IMR-90 (cell line): ENCODE data around the gene ADCYAP1. TPM values are rescaled to one million over a fixed set of nuclear protein-coding genes. Genes with fewer than 3 reads are reported as not detected.

ENCODE experiments used
- ATAC-seq: fragments of 200-7000 bp; cut with Tn5 transposase; 2 replicates; pipeline ENCODE4 v1.9.1; 2020; ENCODE audit warnings: low read depth, mild to moderate bottlenecking, moderate library complexity
- BruUV-seq: library from RNA; stranded (reverse); fragments of 400-500 nt; replicated peaks from 2 replicates; lab custom pipeline; 2021; lab: Mats Ljungman, UMichigan
- CTCF ChIA-PET: fragments of 300-600 bp; formaldehyde crosslinking; extraction: SDS; loops from one replicate; lab custom pipeline; 2021; ENCODE audit warnings: antibody characterized with exemption; lab: Yijun Ruan, JAX
- POLR2A ChIA-PET: fragments of 300-600 bp; sonication (Branson Sonifier 250); formaldehyde crosslinking; loops from one replicate; lab custom pipeline; 2022; ENCODE audit warnings: antibody characterized with exemption; ENCODE audit not compliant: unreplicated experiment; lab: Charles Lee
- DNase-seq: peaks from one replicate; pipeline ENCODE4 v3.0.0; 2013
- H2AFZ ChIP-seq: replicated peaks from 2 replicates; pipeline ENCODE3; 2013; ENCODE audit warnings: low read length, mild to moderate bottlenecking; ENCODE audit not compliant: poor library complexity
- H2AK5ac ChIP-seq: 2 replicates; pipeline ENCODE4 v1.6.1; 2013; ENCODE audit warnings: low read depth, low read length, inconsistent platforms
- H2AK9ac ChIP-seq: replicated peaks from 2 replicates; pipeline ENCODE3; 2013; ENCODE audit warnings: mild to moderate bottlenecking, low read depth, low read length, moderate library complexity; ENCODE audit not compliant: poor library complexity
- H2BK120ac ChIP-seq: 2 replicates; pipeline ENCODE4 v1.6.1; 2013; ENCODE audit warnings: low read depth, low read length, inconsistent platforms
- H2BK15ac ChIP-seq: 3 replicates; pipeline ENCODE4 v1.6.1; 2013; ENCODE audit warnings: low read depth, low read length, inconsistent platforms
- H2BK20ac ChIP-seq: 2 replicates; pipeline ENCODE4 v1.6.1; 2013; ENCODE audit warnings: low read depth, mild to moderate bottlenecking, inconsistent platforms, low read length, moderate library complexity
- H2BK5ac ChIP-seq: 2 replicates; pipeline ENCODE4 v1.6.1; 2013; ENCODE audit warnings: mild to moderate bottlenecking, low read depth, low read length, inconsistent platforms; ENCODE audit not compliant: poor library complexity, severe bottlenecking
- H3K14ac ChIP-seq: replicated peaks from 2 replicates; pipeline ENCODE4 v1.6.1; 2013; ENCODE audit warnings: low read depth, low read length, inconsistent platforms
- H3K18ac ChIP-seq: 2 replicates; pipeline ENCODE4 v1.6.1; 2013; ENCODE audit warnings: low read depth, low read length, control low read depth
- H3K23ac ChIP-seq: 2 replicates; pipeline ENCODE4 v1.6.1; 2013; ENCODE audit warnings: low read depth, low read length, inconsistent platforms
- H3K27ac ChIP-seq: 2 replicates; pipeline ENCODE4 v1.5.1; 2013; ENCODE audit warnings: mild to moderate bottlenecking, control low read depth, low read length; ENCODE audit not compliant: insufficient read depth
- H3K27me3 ChIP-seq: 2 replicates; pipeline ENCODE4 v1.6.1; 2013; ENCODE audit warnings: low read length; ENCODE audit not compliant: control insufficient read depth, insufficient read depth
- H3K36me3 ChIP-seq: 2 replicates; pipeline ENCODE4 v1.6.1; 2013; ENCODE audit warnings: low read length, mixed read lengths; ENCODE audit not compliant: control insufficient read depth, insufficient read depth
- H3K4ac ChIP-seq: 2 replicates; pipeline ENCODE4 v1.6.1; 2013; ENCODE audit warnings: low read depth, low read length, inconsistent platforms
- H3K4me1 ChIP-seq: 2 replicates; pipeline ENCODE4 v1.6.1; 2013; ENCODE audit warnings: low read length, mixed read lengths; ENCODE audit not compliant: control insufficient read depth, insufficient read depth
- H3K4me2 ChIP-seq: 2 replicates; pipeline ENCODE4 v1.6.1; 2013; ENCODE audit warnings: low read depth, mild to moderate bottlenecking, control low read depth, low read length, moderate library complexity
- H3K4me3 ChIP-seq: 2 replicates; pipeline ENCODE4 v1.5.1; 2013; ENCODE audit warnings: low read depth, mild to moderate bottlenecking, control low read depth, low read length, moderate library complexity; ENCODE audit not compliant: insufficient read depth
- H3K56ac ChIP-seq: 2 replicates; pipeline ENCODE4 v1.6.1; 2013; ENCODE audit warnings: low read length, inconsistent platforms; ENCODE audit not compliant: insufficient read depth; ENCODE audit errors: extremely low read depth
- H3K79me1 ChIP-seq, 2 experiments: 2 replicates each; pipeline ENCODE4 v1.6.1; 2013; ENCODE audit warnings: low read length in 2 of 2, inconsistent platforms in 1 of 2, low read depth in 1 of 2
- H3K9ac ChIP-seq: 2 replicates; pipeline ENCODE4 v1.6.1; 2013; ENCODE audit warnings: low read depth, low read length, control low read depth
- H3K9me1 ChIP-seq: 2 replicates; pipeline ENCODE4 v1.6.1; 2013; ENCODE audit warnings: low read length, inconsistent platforms; ENCODE audit not compliant: insufficient read depth
- H3K9me3 ChIP-seq: 2 replicates; pipeline ENCODE4 v1.6.1; 2013; ENCODE audit warnings: low read length; ENCODE audit not compliant: control insufficient read depth, insufficient read depth
- H4K20me1 ChIP-seq: 2 replicates; pipeline ENCODE4 v1.6.1; 2013; ENCODE audit warnings: low read length, inconsistent platforms; ENCODE audit not compliant: insufficient read depth
- H4K5ac ChIP-seq: 2 replicates; pipeline ENCODE4 v1.6.1; 2013; ENCODE audit warnings: mild to moderate bottlenecking, low read depth, low read length, control low read depth
- H4K8ac ChIP-seq, 2 experiments: 2 replicates each; pipeline ENCODE4 v1.6.1; 2013; ENCODE audit warnings: low read depth in 2 of 2, low read length in 2 of 2, control low read depth in 1 of 2, inconsistent platforms in 1 of 2
- H4K91ac ChIP-seq: 2 replicates; pipeline ENCODE4 v1.6.1; 2013; ENCODE audit warnings: low read depth, low read length, inconsistent platforms; ENCODE audit not compliant: insufficient read depth
- FOS ChIP-seq: fragments of 150-350 bp; IDR thresholded peaks from 2 replicates; pipeline ENCODE4 v1.6.1; 2016; ENCODE audit warnings: low read depth, low read length
- NFE2L2 ChIP-seq: fragments of 150-350 bp; IDR thresholded peaks from 2 replicates; pipeline ENCODE4 v1.6.1; 2016; ENCODE audit warnings: low read depth, mild to moderate bottlenecking, low read length
- SMC3 ChIP-seq: fragments of 150-350 bp; IDR thresholded peaks from 2 replicates; pipeline ENCODE4 v1.6.1; 2016; ENCODE audit warnings: low read depth, mild to moderate bottlenecking, antibody characterized with exemption, low read length, moderate library complexity
- WGBS, 2 experiments: methylation state at CpG; one replicate each; pipeline versions ENCODE4 v1.1.5 to v1.1.7; 2013; ENCODE audit warnings: missing lambda C conversion rate in 2 of 2; ENCODE audit not compliant: insufficient read length in 1 of 2; ENCODE audit errors: extremely low coverage in 2 of 2; 5-methylcytosine and 5-hydroxymethylcytosine counted together
- dilution Hi-C: fragments of 300-500 bp; cut with HindIII; formaldehyde crosslinking; loops from one replicate; pipeline ENCODE4 v1.14.3; 2018; ENCODE audit warnings: low sequenced_read_pairs; ENCODE audit not compliant: unreplicated experiment
- in situ Hi-C: fragments of 300-500 bp; cut with MboI; formaldehyde crosslinking; loops from 3 replicates; pipeline ENCODE4 v1.14.3; 2019; ENCODE audit warnings: low sequenced_read_pairs, inconsistent platforms, mixed read lengths
- intact Hi-C: fragments of 100-400 bp; cut with micrococcal nuclease; formaldehyde crosslinking; loops from 2 replicates; pipeline ENCODE4 v1.10.0; 2022
- polyA plus RNA-seq, 3 experiments: library from polyadenylated mRNA; depleted of rRNA; stranded (reverse); fragments of >200 nt; gene quantifications; 2 replicates each; pipeline ENCODE4 v1.2.3, GENCODE V29; 2012; ENCODE audit warnings: low replicate concordance in 1 of 3
- total RNA-seq: library from RNA; depleted of rRNA; stranded (reverse); fragments of >200 nt; gene quantifications from 2 replicates; pipeline ENCODE4 v1.2.3, GENCODE V29; 2012

Gene ADCYAP1
- total and polyA plus RNA-seq, 2 of the 4 experiments (the other 2 are of a cell fraction): not detected

GRCh38 chr18:907885-908757, 3.5 kb downstream of the ADCYAP1 start (continued):
- TF ChIP-seq SMC3 (no peak), FOS (no peak)

DNA sequence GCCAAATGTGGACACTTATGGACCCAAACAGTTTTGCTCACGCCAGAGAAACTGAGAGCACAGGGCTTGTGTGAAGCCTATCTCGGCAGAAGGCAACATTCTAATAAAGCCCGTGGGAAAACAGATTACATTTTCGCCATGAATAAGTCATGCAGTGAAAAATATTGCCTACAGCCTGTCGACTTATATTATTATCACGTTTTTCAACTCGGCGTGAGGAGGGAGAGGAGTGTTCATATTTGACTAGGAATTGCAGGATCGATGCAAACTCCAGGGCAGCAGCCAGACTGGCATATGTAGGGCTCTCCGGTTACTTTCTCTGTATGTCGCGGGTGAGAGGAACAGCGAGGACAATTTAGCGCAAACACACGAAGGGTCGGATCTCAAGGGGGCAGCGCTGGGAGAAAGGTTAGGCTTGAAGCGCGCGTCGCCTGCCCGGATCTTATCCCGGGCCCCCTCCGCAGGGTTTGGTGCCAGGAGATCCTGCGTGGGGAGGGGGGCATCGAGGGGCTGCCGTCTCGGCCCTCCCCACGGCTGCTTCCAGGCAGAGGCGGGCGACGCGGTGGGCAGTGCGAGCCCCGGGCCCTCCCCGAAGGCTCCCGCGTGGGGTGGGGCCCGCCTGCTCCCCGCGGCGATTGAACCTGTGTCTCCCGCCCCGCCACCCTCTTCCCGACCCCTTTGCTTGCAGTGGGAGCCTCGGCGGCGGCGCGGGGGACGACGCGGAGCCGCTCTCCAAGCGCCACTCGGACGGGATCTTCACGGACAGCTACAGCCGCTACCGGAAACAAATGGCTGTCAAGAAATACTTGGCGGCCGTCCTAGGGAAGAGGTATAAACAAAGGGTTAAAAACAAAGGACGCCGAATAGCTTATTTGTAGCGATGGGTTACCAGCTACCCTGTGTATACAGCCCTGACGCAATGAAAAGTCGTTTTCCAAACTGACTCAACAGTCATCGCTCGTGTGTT, 4.4 kb downstream of the ADCYAP1 start:
- Histone ChIP-seq H2BK20ac (no peak overlapping the region), H2AFZ (no peak overlapping the region), H4K8ac (no peak overlapping the region), H3K4me1 (no peaks in the 10 kb centered on the region; the same call in 1 of the 2 replicates), H2BK5ac (no peak overlapping the region), H2BK15ac (no peak overlapping the region), H3K9me1 (no peaks in the 10 kb centered on the region), H3K27me3 (peaks cover 65% of the 10 kb centered on the region), H2AK5ac (no peak overlapping the region), H3K4ac (no peak overlapping the region), H3K36me3 (no peaks in the 10 kb centered on the region), H3K23ac (no peak overlapping the region), H2AK9ac (no peak overlapping the region), H2BK120ac (no peak overlapping the region), H3K56ac (no peak overlapping the region), H3K14ac (no peak overlapping the region), H4K20me1 (no peaks in the 10 kb centered on the region), H4K5ac (no peak overlapping the region), H3K4me3 (peak overlapping the region; percentile 3; the same call in 1 of the 2 replicates), H3K4me2 (peak overlapping the region; percentile 56), H4K91ac (no peak overlapping the region), H3K18ac (no peak overlapping the region), H3K9me3 (peaks cover 2% of the 10 kb centered on the region; the same call in 1 of the 2 replicates), H3K79me1 (no peaks in the 10 kb centered on the region), H3K9ac (no peak overlapping the region), H3K27ac (no peak overlapping the region)
- dilution Hi-C loops: no loop called here
- CTCF ChIA-PET: no interaction called here
- 3% methylated on average over 10 of the region's 69 CpGs; no CpG with 5 or more reads in 1 of the 2 experiments for WGBS, 2 experiments
- ATAC-seq: no peak
- POLR2A ChIA-PET: no interaction called here
- TF ChIP-seq NFE2L2: no peak
- no TSS peak for BruUV-seq
- intact Hi-C loops: no loop called here
- DNase-seq: no peak
- in situ Hi-C loops: no loop called here
